ENCODE measurements around the gene TCP11L1. TPM values are rescaled to one million over a fixed set of nuclear protein-coding genes. Genes with fewer than 3 reads are reported as not detected.
A peak's percentile ranks its signal among the peaks of the same experiment; 100 is the strongest.

TCP11L1 gene
- total and polyA plus RNA-seq, 9 of the 15 experiments (the other 6 are each of a cell fraction or from before 2014, with no cell fraction given), result 1.6 to 15.3 (median 5.4) TPM

- TF ChIP-seq RAD21 (CRISPR knock-in tag; conservative IDR thresholded peaks at IDR 0.05 in 1 of 2, IDR thresholded peaks at IDR 0.05 in 1 of 2), result no peak
- TF ChIP-seq GTF3C2 (IDR thresholded peaks at IDR 0.05; ENCODE audit: borderline replicate concordance, extremely low read depth, insufficient read length), result no peak
- TF ChIP-seq MCM2 (IDR thresholded peaks at IDR 0.05; ENCODE audit: low read depth), result no peak
- peak; percentile 19; the same call in 1 of the 2 replicates for TF ChIP-seq ZBTB7A (IDR thresholded peaks at IDR 0.05; ENCODE audit: borderline replicate concordance, control insufficient read depth, low read depth, low read length)
- TF ChIP-seq U2AF1 (optimal IDR thresholded peaks at IDR 0.05; ENCODE audit: low read depth, low read length), result peak; percentile 52
- TF ChIP-seq HNRNPH1 (optimal IDR thresholded peaks at IDR 0.05; ENCODE audit: low read depth, low read length), result no peak
- TF ChIP-seq ZBTB43 (CRISPR knock-in tag; IDR thresholded peaks at IDR 0.05), result 0 out of 2 replicates have a peak, but pooled peaks have one; percentile 15
- TF ChIP-seq DIDO1 (tag; IDR thresholded peaks at IDR 0.05; ENCODE audit: low read depth), result peak; percentile 75
- TF ChIP-seq ZNF583 (CRISPR knock-in tag; IDR thresholded peaks at IDR 0.05), result no peak
- TF ChIP-seq TBL1XR1 (IDR thresholded peaks at IDR 0.05; ENCODE audit: low read length in 2 of 2), result no peak
- no peak for TF ChIP-seq SRSF7 (optimal IDR thresholded peaks at IDR 0.05; ENCODE audit: low read depth, low read length)
- TF ChIP-seq HOXB6 (CRISPR knock-in tag; IDR thresholded peaks at IDR 0.05; ENCODE audit: borderline replicate concordance), result no peak
- no peak for TF ChIP-seq PHB (CRISPR knock-in tag; IDR thresholded peaks at IDR 0.05)
- TF ChIP-seq PHF20 (IDR thresholded peaks at IDR 0.05; ENCODE audit: partially characterized antibody), result no peak
These were observed at the start of gene TCP11L1 (continued) for GRCh38 chr11:33039274-33040032.
